Gastrocnemius medialis (tissue), 4 donors: ENCODE measurements around the gene GDAP2.

Experiments
- CTCF ChIP-seq, 5 experiments: fragments of 450-650 bp in 3 of 5; fragments of 200-600 bp in 2 of 5; sonication (generic) in 2 of 5; IDR thresholded peaks in 4 of 5; conservative IDR thresholded peaks in 1 of 5; 1 replicate in 4 of 5; 2 replicates in 1 of 5; pipeline ENCODE4 v1.5.1; 2016 to 2019; ENCODE audit warnings: antibody characterized with exemption in 5 of 5, mild to moderate bottlenecking in 3 of 5, moderate library complexity in 3 of 5
- POLR2A ChIP-seq, 2 donors: fragments of 450-650 bp; IDR thresholded peaks; one replicate each; pipeline ENCODE4 v1.6.1; 2017; ENCODE audit warnings: antibody characterized with exemption in 2 of 2, mild to moderate bottlenecking in 2 of 2, moderate library complexity in 2 of 2

- TF ChIP-seq CTCF (IDR thresholded peaks at IDR 0.05 in 4 of 5, conservative IDR thresholded peaks at IDR 0.05 in 1 of 5), result no peak
- no peak for TF ChIP-seq POLR2A (IDR thresholded peaks at IDR 0.05)
Measured at GRCh38 chr1:117842408-117843170, 86.8 kb downstream of the GDAP2 start.
